BE2C (cell line): ENCODE measurements around the gene ODC1.

Experiments
- DNase-seq: peaks from one replicate; pipeline ENCODE4 v3.0.0-alpha.2; 2020
- H3K27me3 ChIP-seq: fragments of 250-450 bp; sonication (Bioruptor Pico); 2 replicates; pipeline ENCODE4 v1.5.1; 2020; ENCODE audit warnings: mild to moderate bottlenecking
- H3K36me3 ChIP-seq: fragments of 250-450 bp; sonication (Bioruptor Pico); 2 replicates; pipeline ENCODE4 v1.5.1; 2020; ENCODE audit warnings: mild to moderate bottlenecking
- H3K4me1 ChIP-seq: fragments of 250-450 bp; sonication (Bioruptor Pico); 2 replicates; pipeline ENCODE4 v1.5.1; 2020
- H3K4me3 ChIP-seq: 2 replicates; pipeline ENCODE4 v1.5.1; 2011; ENCODE audit warnings: low read depth, low read length
- H3K9me3 ChIP-seq: fragments of 250-450 bp; sonication (Bioruptor Pico); 2 replicates; pipeline ENCODE4 v1.5.1; 2020
- TF ChIP-seq, protein P1 (sequence below): IDR thresholded peaks from 2 replicates; pipeline ENCODE4 v1.5.1; 2012; ENCODE audit warnings: mild to moderate bottlenecking, low read depth, low read length

The ODC1 gene

DNA sequence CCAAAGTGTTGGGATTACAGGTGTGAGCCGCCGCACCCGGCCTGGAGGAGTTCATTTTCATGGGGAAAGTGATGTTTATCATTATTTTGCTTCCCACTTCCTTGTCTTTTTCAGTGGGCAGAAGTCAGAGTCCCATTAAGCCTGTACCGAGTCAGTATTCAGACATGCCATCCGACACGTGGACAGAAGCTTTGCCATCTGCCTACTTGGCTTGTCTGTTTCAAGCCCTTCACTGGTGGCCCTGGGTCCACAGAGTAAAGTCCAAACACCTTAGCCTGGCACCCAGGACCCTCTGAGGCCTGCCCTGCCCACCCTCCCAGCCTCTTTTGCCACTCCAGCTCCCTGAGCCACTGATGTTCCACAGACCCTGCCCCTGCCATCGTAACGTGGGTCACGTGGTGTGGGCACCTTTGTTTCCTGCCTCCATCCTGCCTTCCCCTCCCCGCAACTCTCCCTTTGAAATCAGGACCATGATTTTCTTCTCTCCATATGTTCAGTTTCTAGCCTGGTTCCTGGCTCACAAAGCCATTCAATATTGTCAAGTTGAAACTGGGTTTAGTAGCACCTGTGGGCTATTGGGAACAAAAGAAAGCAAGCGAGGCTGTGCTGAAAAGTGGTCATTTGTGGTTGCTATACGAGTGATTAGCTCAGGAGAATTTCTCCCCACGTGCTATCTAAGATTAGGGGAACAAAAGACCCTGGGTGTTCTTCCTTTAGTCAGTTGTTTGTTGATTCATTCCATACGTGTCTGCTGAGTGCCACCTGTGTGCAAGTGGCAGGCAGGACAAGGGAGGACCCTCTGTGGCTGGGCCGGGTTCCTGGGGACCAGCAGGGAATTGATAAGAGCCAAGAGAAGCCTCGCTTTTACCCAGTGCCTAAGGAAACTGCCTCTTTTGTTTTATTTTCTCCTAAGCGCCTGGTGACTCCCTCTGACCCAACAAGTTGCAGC, 5.1 kb upstream of the ODC1 start:
- Histone ChIP-seq H3K4me1 (peaks cover 9% of the 10 kb centered on the region), H3K36me3 (no peaks in the 10 kb centered on the region), H3K27me3 (no peaks in the 10 kb centered on the region), H3K9me3 (0 out of 2 replicates have a peak, but pooled peaks cover 4% of the 10 kb centered on the region), H3K4me3 (no peak overlapping the region)
- DNase-seq, result no peak
- TF ChIP-seq, protein P1, sequence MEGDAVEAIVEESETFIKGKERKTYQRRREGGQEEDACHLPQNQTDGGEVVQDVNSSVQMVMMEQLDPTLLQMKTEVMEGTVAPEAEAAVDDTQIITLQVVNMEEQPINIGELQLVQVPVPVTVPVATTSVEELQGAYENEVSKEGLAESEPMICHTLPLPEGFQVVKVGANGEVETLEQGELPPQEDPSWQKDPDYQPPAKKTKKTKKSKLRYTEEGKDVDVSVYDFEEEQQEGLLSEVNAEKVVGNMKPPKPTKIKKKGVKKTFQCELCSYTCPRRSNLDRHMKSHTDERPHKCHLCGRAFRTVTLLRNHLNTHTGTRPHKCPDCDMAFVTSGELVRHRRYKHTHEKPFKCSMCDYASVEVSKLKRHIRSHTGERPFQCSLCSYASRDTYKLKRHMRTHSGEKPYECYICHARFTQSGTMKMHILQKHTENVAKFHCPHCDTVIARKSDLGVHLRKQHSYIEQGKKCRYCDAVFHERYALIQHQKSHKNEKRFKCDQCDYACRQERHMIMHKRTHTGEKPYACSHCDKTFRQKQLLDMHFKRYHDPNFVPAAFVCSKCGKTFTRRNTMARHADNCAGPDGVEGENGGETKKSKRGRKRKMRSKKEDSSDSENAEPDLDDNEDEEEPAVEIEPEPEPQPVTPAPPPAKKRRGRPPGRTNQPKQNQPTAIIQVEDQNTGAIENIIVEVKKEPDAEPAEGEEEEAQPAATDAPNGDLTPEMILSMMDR, result no peak

DNA sequence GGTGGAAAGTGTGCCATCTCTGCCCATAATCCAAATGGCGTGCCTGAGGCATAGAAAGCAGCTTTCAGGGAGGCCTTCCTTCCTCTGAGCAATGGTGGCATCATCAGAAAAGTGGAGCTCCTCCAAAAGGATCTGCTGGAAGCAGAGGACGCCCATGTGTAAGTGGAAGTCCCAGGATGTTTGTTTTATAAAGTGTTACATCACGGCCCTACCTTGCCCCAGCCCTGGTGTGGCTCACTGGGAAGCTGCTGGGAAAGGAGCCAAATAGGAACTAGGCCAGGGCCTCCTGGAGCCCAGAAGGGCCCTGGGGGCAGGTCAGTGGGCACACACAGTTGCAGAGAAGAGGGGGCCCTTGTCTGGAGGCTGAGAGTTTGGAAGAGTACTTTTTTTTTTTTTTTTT, 4.2 kb upstream of the ODC1 start:
- H3K27me3 ChIP-seq, result no peaks in the 10 kb centered on the region
- peak; percentile 74 for DNase-seq
- H3K9me3 ChIP-seq, result 0 out of 2 replicates have a peak, but pooled peaks cover 4% of the 10 kb centered on the region
- TF ChIP-seq, protein P1, result no peak
- H3K4me3 ChIP-seq, result no peak overlapping the region
- 0 out of 2 replicates have a peak, but pooled peaks cover 1% of the 10 kb centered on the region for H3K36me3 ChIP-seq
- H3K4me1 ChIP-seq, result peaks cover 9% of the 10 kb centered on the region

DNA sequence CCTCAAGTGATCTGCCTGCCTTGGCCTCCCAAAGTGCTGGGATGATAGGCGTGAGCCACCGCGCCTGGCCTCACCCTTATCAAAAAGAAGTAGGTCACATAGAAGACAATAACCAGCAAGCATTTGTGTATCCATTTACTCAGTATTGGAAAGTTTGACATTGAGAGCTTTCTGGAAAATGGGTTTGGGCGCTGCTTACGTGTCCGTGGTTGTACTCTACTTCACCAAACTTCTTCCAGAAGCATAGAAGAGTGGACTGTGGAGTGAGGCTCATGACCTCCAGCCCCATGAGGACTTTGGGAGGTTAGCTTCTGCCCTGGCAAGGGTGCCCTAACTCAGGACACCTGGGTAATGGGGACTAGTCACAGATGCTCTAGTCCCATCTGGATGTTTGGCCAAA, 3.7 kb upstream of the ODC1 start:
- TF ChIP-seq, protein P1, result no peak
- H3K4me1 ChIP-seq, result peaks cover 9% of the 10 kb centered on the region
- H3K9me3 ChIP-seq, result 0 out of 2 replicates have a peak, but pooled peaks cover 4% of the 10 kb centered on the region
- no peak for DNase-seq
- H3K36me3 ChIP-seq, result 0 out of 2 replicates have a peak, but pooled peaks cover 6% of the 10 kb centered on the region
- H3K27me3 ChIP-seq, result no peaks in the 10 kb centered on the region
- H3K4me3 ChIP-seq, result no peak overlapping the region

DNA sequence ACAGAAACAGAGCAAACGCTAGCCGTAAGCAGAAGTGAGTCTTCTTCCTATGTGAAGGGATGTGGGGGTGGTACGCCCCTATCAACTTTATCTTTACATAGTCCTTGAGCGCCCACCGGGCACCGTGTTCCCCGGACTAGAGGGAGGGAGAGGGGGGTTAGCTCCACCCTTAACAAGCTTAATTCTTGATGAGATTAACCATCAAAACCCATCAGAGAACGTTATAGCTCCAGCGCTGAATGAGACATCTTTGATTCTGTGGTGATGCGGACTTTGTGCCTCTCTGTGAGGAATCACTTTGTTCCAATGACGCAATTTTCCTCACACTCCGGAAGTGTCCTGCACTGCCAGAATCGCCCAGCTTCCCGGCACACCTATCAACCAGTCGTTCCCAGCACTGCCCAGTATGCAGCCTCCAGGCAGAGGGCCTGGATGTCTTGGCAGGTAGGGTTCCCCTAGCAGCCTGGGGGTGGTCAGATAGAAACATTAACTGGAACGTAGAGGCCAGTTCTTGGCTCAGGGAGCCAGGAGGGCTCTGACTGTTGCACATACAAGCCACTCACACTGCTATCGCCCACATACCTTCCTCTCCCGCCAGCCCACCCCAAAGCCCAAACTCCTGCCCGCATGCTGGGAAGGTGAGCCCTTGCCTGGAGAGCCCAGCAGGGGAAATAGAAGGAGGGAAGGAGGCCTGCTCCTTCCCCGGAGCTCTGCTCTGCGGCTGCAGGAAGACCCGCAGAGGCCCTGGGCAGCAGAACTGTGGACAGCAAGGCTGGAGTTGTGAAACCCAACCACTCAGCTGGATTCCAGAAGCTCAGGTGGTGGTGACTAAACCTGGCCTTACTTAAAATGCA, 1.9 kb upstream of the ODC1 start:
- peaks cover 12% of the 10 kb centered on the region for H3K36me3 ChIP-seq
- TF ChIP-seq, protein P1, result no peak

DNA sequence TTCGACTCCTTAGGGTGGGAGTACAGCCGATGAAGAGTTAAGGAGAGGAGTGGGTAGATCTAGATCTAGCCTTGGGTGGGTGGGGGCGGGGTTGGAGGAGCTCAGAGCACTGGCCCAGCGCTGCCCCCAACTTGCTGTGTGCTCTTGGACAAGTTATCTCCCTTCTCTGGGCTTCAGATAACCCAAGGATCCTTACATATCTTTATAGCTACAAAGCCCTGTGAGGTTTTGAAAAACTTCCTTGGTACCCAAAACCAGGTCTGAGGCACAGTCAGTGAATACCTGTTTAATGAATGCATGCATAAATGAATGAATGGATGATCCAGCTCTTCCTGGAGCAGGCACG, 1.3 kb upstream of the ODC1 start:
- no peaks in the 10 kb centered on the region for H3K27me3 ChIP-seq
- H3K9me3 ChIP-seq, result 0 out of 2 replicates have a peak, but pooled peaks cover 4% of the 10 kb centered on the region
- no peak overlapping the region for H3K4me3 ChIP-seq
- peaks cover 9% of the 10 kb centered on the region for H3K4me1 ChIP-seq
- TF ChIP-seq, protein P1, result no peak
- H3K36me3 ChIP-seq, result peaks cover 18% of the 10 kb centered on the region
- no peak for DNase-seq

More for the DNA sequence above, 1.9 kb upstream of the ODC1 start:
- Histone ChIP-seq H3K4me1 (peaks cover 9% of the 10 kb centered on the region), H3K27me3 (no peaks in the 10 kb centered on the region), H3K9me3 (0 out of 2 replicates have a peak, but pooled peaks cover 4% of the 10 kb centered on the region), H3K4me3 (no peak overlapping the region)
- DNase-seq, result no peak
